HFFc6 (cell line): ENCODE measurements around the gene CLCA2. TPM values are rescaled to one million over a fixed set of nuclear protein-coding genes. Genes with fewer than 3 reads are reported as not detected.

Experiments
- DNase-seq: peaks from one replicate; pipeline ENCODE4 v3.0.0-alpha.2; 2018
- H3K27ac Mint-ChIP-seq: 2 replicates; pipeline ENCODE4 v1.8.0; 2020; ENCODE audit warnings: mild to moderate bottlenecking, mixed read lengths
- H3K27me3 Mint-ChIP-seq: 2 replicates; pipeline ENCODE4 v1.8.0; 2021; ENCODE audit warnings: mild to moderate bottlenecking, moderate library complexity, mixed read lengths; ENCODE audit not compliant: insufficient read depth
- H3K36me3 Mint-ChIP-seq: 2 replicates; pipeline ENCODE4 v1.8.0; 2021; ENCODE audit warnings: low read depth, mixed read lengths
- H3K4me1 Mint-ChIP-seq: 2 replicates; pipeline ENCODE4 v1.8.0; 2020; ENCODE audit warnings: low read depth, mixed read lengths
- H3K4me3 Mint-ChIP-seq: 2 replicates; pipeline ENCODE4 v1.8.0; 2020; ENCODE audit warnings: mild to moderate bottlenecking, moderate library complexity, mixed read lengths
- H3K9me3 Mint-ChIP-seq: 2 replicates; pipeline ENCODE4 v1.8.0; 2020; ENCODE audit warnings: mild to moderate bottlenecking, mixed read lengths
- CTCF ChIP-seq: fragments of 200-600 bp; sonication (generic); IDR thresholded peaks from 2 replicates; pipeline ENCODE4 v1.5.0; 2021; ENCODE audit warnings: antibody characterized with exemption, mild to moderate bottlenecking
- total RNA-seq, 6 experiments: library from RNA; stranded (reverse); fragmentation: NEBNext Ultra II Directional; extraction: Animal tissue kit (Norgen Biotek cat#: 25700); gene quantifications; 2 replicates in 1 of 6; 3 replicates in 5 of 6; pipeline ENCODE4 v1.2.3, GENCODE V29; 2021

CLCA2 gene
- total RNA-seq, 6 experiments from 2014 or later: 0.09 to 0.50 (median 0.18) TPM

- no peak for DNase-seq
- Mint-ChIP-seq H3K36me3 (no peaks in the 10 kb centered on the region), H3K9me3 (no peaks in the 10 kb centered on the region)
These were observed 7.6 kb upstream of the CLCA2 start for GRCh38 chr1:86416343-86416742.

GRCh38 chr1:86419277-86419903 is 4.6 kb upstream of the CLCA2 start:
- DNase-seq: peak; percentile 12
- Mint-ChIP-seq H3K4me3 (no peak overlapping the region), H3K36me3 (no peaks in the 10 kb centered on the region), H3K27ac (no peak overlapping the region), H3K27me3 (peaks cover 4% of the 10 kb centered on the region), H3K9me3 (no peaks in the 10 kb centered on the region), H3K4me1 (peaks cover 19% of the 10 kb centered on the region)
- TF ChIP-seq CTCF: peak; percentile 76

More at GRCh38 chr1:86416343-86416742, 7.6 kb upstream of the CLCA2 start:
- Mint-ChIP-seq H3K27ac (no peak overlapping the region), H3K4me1 (no peaks in the 10 kb centered on the region), H3K27me3 (peaks cover 8% of the 10 kb centered on the region), H3K4me3 (no peak overlapping the region)
- no peak for TF ChIP-seq CTCF

GRCh38 chr1:86421601-86422280 is 2.2 kb upstream of the CLCA2 start:
- no peak overlapping the region for H3K4me3 Mint-ChIP-seq
- DNase-seq: no peak
- H3K27me3 Mint-ChIP-seq: peaks cover 4% of the 10 kb centered on the region
- no peak for TF ChIP-seq CTCF
- H3K27ac Mint-ChIP-seq: no peak overlapping the region
- no peaks in the 10 kb centered on the region for H3K36me3 Mint-ChIP-seq
- no peaks in the 10 kb centered on the region for H3K9me3 Mint-ChIP-seq
- peaks cover 23% of the 10 kb centered on the region for H3K4me1 Mint-ChIP-seq

GRCh38 chr1:86423473-86423872 is 498 bp upstream of the CLCA2 start:
- H3K4me3 Mint-ChIP-seq: no peak overlapping the region
- DNase-seq: no peak

GRCh38 chr1:86429122-86429725 is 5.3 kb downstream of the CLCA2 start:
- TF ChIP-seq CTCF: no peak
- no peaks in the 10 kb centered on the region for H3K36me3 Mint-ChIP-seq
- H3K4me1 Mint-ChIP-seq: peaks cover 6% of the 10 kb centered on the region
- H3K27ac Mint-ChIP-seq: no peak overlapping the region
- H3K4me3 Mint-ChIP-seq: no peak overlapping the region
- no peaks in the 10 kb centered on the region for H3K9me3 Mint-ChIP-seq
- no peaks in the 10 kb centered on the region for H3K27me3 Mint-ChIP-seq
- no peak for DNase-seq

More at GRCh38 chr1:86423473-86423872, 498 bp upstream of the CLCA2 start:
- Mint-ChIP-seq H3K4me1 (peaks cover 23% of the 10 kb centered on the region), H3K36me3 (no peaks in the 10 kb centered on the region), H3K27ac (no peak overlapping the region), H3K9me3 (no peaks in the 10 kb centered on the region), H3K27me3 (no peaks in the 10 kb centered on the region)
- no peak for TF ChIP-seq CTCF
